HL-60 (cell line): ENCODE measurements around the gene L1TD1.

Source experiments
- DNase-seq, 2 experiments: peaks; one replicate each; pipeline ENCODE4 v3.0.0-alpha.2; 2010 to 2020; ENCODE audit warnings: low read depth in 1 of 2, low spot score in 1 of 2
- H3K27ac ChIP-seq: fragments of 250-450 bp; sonication (Bioruptor Pico); replicated peaks from 2 replicates; pipeline ENCODE4 v1.5.1; 2020; ENCODE audit warnings: mild to moderate bottlenecking, moderate library complexity
- H3K27me3 ChIP-seq: fragments of 250-450 bp; sonication (Bioruptor Pico); 2 replicates; pipeline ENCODE4 v1.5.1; 2021; ENCODE audit warnings: mild to moderate bottlenecking, moderate library complexity; ENCODE audit not compliant: insufficient read depth, poor library complexity, severe bottlenecking
- H3K4me3 ChIP-seq: replicated peaks from 2 replicates; pipeline ENCODE4 v1.5.1; 2011; ENCODE audit warnings: mild to moderate bottlenecking, control low read depth, low read length; ENCODE audit not compliant: insufficient read depth
- CTCF ChIP-seq: IDR thresholded peaks from one replicate; pipeline ENCODE4 v1.5.1; 2011; ENCODE audit warnings: low read length, control low read depth, inconsistent platforms; ENCODE audit not compliant: insufficient read depth
- GABPA ChIP-seq: IDR thresholded peaks from 2 replicates; pipeline ENCODE4 v1.6.1; 2012; ENCODE audit warnings: low read depth
- POLR2AphosphoS5 ChIP-seq: IDR thresholded peaks from 2 replicates; pipeline ENCODE4 v1.6.1; 2012; ENCODE audit warnings: low read depth
- SPI1 ChIP-seq: IDR thresholded peaks from 2 replicates; pipeline ENCODE4 v1.6.1; 2012; ENCODE audit warnings: low read depth, mild to moderate bottlenecking, borderline replicate concordance
- TF ChIP-seq, protein P1 (sequence below): IDR thresholded peaks from 2 replicates; pipeline ENCODE4 v1.6.1; 2012; ENCODE audit warnings: low read depth; ENCODE audit not compliant: insufficient replicate concordance

The L1TD1 gene

DNA sequence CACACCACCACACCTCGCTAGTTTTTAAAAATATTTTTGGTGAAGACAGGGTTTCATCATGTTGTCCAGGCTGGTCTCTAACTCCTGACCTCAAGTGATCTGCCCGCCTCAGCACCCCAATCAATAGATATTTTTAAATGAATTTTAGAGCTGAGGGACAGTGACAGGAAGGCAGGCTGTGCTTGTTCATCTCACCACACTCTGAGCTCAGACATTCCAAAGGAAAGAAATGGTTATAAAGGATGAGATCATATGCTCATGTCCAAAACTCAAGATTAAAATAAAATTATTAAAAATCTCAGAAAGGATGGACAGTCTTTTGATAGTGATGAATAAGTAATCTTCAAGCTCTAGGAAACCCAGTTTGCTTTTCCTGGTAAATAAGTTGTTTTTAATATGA is 40.9 kb downstream of the L1TD1 start:
- no peak for DNase-seq
- Histone ChIP-seq H3K4me3 (no peak overlapping the region), H3K27me3 (no peaks in the 10 kb centered on the region), H3K27ac (no peak overlapping the region)
- TF ChIP-seq CTCF (no peak), SPI1 (no peak), GABPA (no peak), POLR2AphosphoS5 (no peak)
- TF ChIP-seq, protein P1, sequence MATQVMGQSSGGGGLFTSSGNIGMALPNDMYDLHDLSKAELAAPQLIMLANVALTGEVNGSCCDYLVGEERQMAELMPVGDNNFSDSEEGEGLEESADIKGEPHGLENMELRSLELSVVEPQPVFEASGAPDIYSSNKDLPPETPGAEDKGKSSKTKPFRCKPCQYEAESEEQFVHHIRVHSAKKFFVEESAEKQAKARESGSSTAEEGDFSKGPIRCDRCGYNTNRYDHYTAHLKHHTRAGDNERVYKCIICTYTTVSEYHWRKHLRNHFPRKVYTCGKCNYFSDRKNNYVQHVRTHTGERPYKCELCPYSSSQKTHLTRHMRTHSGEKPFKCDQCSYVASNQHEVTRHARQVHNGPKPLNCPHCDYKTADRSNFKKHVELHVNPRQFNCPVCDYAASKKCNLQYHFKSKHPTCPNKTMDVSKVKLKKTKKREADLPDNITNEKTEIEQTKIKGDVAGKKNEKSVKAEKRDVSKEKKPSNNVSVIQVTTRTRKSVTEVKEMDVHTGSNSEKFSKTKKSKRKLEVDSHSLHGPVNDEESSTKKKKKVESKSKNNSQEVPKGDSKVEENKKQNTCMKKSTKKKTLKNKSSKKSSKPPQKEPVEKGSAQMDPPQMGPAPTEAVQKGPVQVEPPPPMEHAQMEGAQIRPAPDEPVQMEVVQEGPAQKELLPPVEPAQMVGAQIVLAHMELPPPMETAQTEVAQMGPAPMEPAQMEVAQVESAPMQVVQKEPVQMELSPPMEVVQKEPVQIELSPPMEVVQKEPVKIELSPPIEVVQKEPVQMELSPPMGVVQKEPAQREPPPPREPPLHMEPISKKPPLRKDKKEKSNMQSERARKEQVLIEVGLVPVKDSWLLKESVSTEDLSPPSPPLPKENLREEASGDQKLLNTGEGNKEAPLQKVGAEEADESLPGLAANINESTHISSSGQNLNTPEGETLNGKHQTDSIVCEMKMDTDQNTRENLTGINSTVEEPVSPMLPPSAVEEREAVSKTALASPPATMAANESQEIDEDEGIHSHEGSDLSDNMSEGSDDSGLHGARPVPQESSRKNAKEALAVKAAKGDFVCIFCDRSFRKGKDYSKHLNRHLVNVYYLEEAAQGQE = no peak

DNA sequence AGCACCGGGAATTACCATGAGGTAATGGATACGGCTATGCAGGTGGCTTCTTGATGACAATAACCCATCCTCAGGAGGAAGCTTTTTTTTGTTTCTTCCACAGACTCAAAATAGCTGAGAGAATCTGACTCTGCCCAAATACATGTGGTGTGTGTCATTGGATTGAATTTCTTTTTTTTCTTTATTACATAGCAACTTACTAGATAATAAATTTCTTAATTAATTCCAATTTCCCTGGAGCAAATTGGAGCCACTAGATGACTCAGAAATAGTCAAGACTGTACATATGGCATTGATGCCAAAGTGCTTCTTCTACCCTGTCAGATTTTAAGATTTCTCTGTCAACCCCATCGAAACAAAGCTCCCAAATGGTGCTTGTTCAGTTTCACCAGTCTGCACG is 42.7 kb downstream of the L1TD1 start:
- Histone ChIP-seq H3K27me3 (no peaks in the 10 kb centered on the region), H3K4me3 (no peak overlapping the region), H3K27ac (no peak overlapping the region)
- no peak for DNase-seq
- no peak for TF ChIP-seq CTCF
- no peak for TF ChIP-seq POLR2AphosphoS5
- no peak for TF ChIP-seq GABPA
- TF ChIP-seq SPI1 = no peak
- TF ChIP-seq, protein P1 = no peak

- DNase-seq = no peak
- Histone ChIP-seq H3K27me3 (no peaks in the 10 kb centered on the region), H3K27ac (no peak overlapping the region), H3K4me3 (no peak overlapping the region)
- TF ChIP-seq SPI1 (no peak), GABPA (no peak), CTCF (no peak), POLR2AphosphoS5 (no peak)
- TF ChIP-seq, protein P1 = no peak
Measured at GRCh38 chr1:62237950-62238374, 43.3 kb downstream of the L1TD1 start.
